HFFc6 (cell line): Measurements from ENCODE around the gene GLRX5. TPM values are rescaled to one million over a fixed set of nuclear protein-coding genes. Genes with fewer than 3 reads are reported as not detected.

Source experiments
- DNase-seq: peaks from one replicate; pipeline ENCODE4 v3.0.0-alpha.2; 2018
- H3K27ac Mint-ChIP-seq: 2 replicates; pipeline ENCODE4 v1.8.0; 2020; ENCODE audit warnings: mild to moderate bottlenecking, mixed read lengths
- H3K27me3 Mint-ChIP-seq: 2 replicates; pipeline ENCODE4 v1.8.0; 2021; ENCODE audit warnings: mild to moderate bottlenecking, moderate library complexity, mixed read lengths; ENCODE audit not compliant: insufficient read depth
- H3K36me3 Mint-ChIP-seq: 2 replicates; pipeline ENCODE4 v1.8.0; 2021; ENCODE audit warnings: low read depth, mixed read lengths
- H3K4me1 Mint-ChIP-seq: 2 replicates; pipeline ENCODE4 v1.8.0; 2020; ENCODE audit warnings: low read depth, mixed read lengths
- H3K4me3 Mint-ChIP-seq: 2 replicates; pipeline ENCODE4 v1.8.0; 2020; ENCODE audit warnings: mild to moderate bottlenecking, moderate library complexity, mixed read lengths
- H3K9me3 Mint-ChIP-seq: 2 replicates; pipeline ENCODE4 v1.8.0; 2020; ENCODE audit warnings: mild to moderate bottlenecking, mixed read lengths
- CTCF ChIP-seq: fragments of 200-600 bp; sonication (generic); IDR thresholded peaks from 2 replicates; pipeline ENCODE4 v1.5.0; 2021; ENCODE audit warnings: antibody characterized with exemption, mild to moderate bottlenecking
- total RNA-seq, 6 experiments: library from RNA; stranded (reverse); fragmentation: NEBNext Ultra II Directional; extraction: Animal tissue kit (Norgen Biotek cat#: 25700); gene quantifications; 2 replicates in 1 of 6; 3 replicates in 5 of 6; pipeline ENCODE4 v1.2.3, GENCODE V29; 2021

The GLRX5 gene
- total RNA-seq, 6 experiments from 2014 or later: 38.7 to 47.2 (median 43.8) TPM

GRCh38 chr14:95538801-95539509, 4.1 kb downstream of the GLRX5 start:
- H3K4me3 Mint-ChIP-seq: no peak overlapping the region
- peaks cover 3% of the 10 kb centered on the region; the same call in 1 of the 2 replicates for H3K27me3 Mint-ChIP-seq
- peaks cover 8% of the 10 kb centered on the region for H3K36me3 Mint-ChIP-seq
- no peak for DNase-seq
- peaks cover 31% of the 10 kb centered on the region for H3K4me1 Mint-ChIP-seq
- H3K27ac Mint-ChIP-seq: no peak overlapping the region
- no peak for TF ChIP-seq CTCF
- H3K9me3 Mint-ChIP-seq: no peaks in the 10 kb centered on the region

DNA sequence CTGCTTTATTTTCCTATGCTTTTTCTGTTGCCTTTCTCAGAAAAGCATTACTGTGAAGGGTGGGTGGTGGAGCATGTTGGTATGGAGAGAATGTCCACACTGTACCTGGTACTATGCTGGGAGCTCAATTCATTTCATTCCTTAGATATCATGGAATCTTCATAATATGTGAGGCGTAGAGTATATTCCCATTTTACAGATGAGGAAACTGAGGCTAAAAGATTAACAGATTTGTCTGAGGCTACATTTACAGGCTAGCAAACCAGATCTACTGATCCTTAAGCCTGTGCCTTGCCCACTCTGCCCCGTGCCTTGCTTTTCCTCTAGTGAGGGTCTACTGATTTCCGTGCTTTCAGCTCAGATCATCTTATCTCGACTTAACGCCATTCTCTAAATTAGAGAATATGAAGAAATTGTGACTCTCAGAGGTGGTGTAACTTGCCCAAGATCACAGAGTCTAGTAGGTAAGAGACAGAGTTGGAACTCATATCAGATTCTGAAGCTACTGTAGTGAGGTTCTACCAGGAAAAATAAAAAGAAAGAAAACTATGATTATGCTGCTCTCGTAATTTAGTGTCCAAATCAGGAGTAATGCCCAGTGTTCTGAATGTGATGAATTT, 5.5 kb downstream of the GLRX5 start:
- Mint-ChIP-seq H3K36me3 (peaks cover 22% of the 10 kb centered on the region), H3K9me3 (peaks cover 11% of the 10 kb centered on the region), H3K4me3 (no peak overlapping the region), H3K27me3 (peaks cover 3% of the 10 kb centered on the region; the same call in 1 of the 2 replicates), H3K4me1 (peaks cover 37% of the 10 kb centered on the region), H3K27ac (no peak overlapping the region)
- TF ChIP-seq CTCF: no peak
- DNase-seq: no peak

- H3K4me1 Mint-ChIP-seq: peaks cover 39% of the 10 kb centered on the region
- DNase-seq: no peak
- peaks cover 16% of the 10 kb centered on the region for H3K9me3 Mint-ChIP-seq
- no peak overlapping the region for H3K27ac Mint-ChIP-seq
- H3K27me3 Mint-ChIP-seq: no peaks in the 10 kb centered on the region
- no peak for TF ChIP-seq CTCF
- peaks cover 26% of the 10 kb centered on the region for H3K36me3 Mint-ChIP-seq
- H3K4me3 Mint-ChIP-seq: no peak overlapping the region
Measured at GRCh38 chr14:95541346-95541745, 6.5 kb downstream of the GLRX5 start.

- no peak for DNase-seq
- TF ChIP-seq CTCF: no peak
- no peaks in the 10 kb centered on the region for H3K27me3 Mint-ChIP-seq
- H3K4me1 Mint-ChIP-seq: peaks cover 39% of the 10 kb centered on the region
- no peak overlapping the region for H3K4me3 Mint-ChIP-seq
- H3K9me3 Mint-ChIP-seq: peaks cover 16% of the 10 kb centered on the region
- no peak overlapping the region for H3K27ac Mint-ChIP-seq
- H3K36me3 Mint-ChIP-seq: peaks cover 26% of the 10 kb centered on the region
Measured at GRCh38 chr14:95541932-95542930, 7.4 kb downstream of the GLRX5 start.

DNA sequence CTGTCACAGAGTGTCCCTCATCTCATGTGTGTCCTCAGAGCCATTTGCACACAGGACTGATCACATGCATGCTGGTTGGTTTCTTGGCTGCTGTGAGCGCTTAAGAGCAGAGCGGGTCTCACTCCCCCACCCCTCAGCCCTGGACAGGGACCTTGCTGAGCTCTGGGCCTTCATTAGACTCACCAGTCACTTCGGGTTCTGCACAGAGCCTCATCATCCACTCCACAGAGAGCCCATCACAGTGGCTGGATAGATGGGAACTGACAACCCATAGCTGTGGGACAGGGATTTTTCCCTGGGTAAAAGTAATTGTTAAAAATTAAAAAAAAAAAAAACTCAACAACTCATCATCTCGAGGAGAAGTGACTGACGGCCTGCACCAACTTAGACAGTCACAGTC, 8.2 kb downstream of the GLRX5 start:
- Mint-ChIP-seq H3K4me1 (peaks cover 39% of the 10 kb centered on the region), H3K9me3 (peaks cover 16% of the 10 kb centered on the region), H3K27me3 (no peaks in the 10 kb centered on the region), H3K4me3 (no peak overlapping the region), H3K27ac (no peak overlapping the region), H3K36me3 (peaks cover 26% of the 10 kb centered on the region)
- TF ChIP-seq CTCF: no peak
- DNase-seq: no peak
